ENCODE data around the gene RPL18.

Gene RPL18

DNA sequence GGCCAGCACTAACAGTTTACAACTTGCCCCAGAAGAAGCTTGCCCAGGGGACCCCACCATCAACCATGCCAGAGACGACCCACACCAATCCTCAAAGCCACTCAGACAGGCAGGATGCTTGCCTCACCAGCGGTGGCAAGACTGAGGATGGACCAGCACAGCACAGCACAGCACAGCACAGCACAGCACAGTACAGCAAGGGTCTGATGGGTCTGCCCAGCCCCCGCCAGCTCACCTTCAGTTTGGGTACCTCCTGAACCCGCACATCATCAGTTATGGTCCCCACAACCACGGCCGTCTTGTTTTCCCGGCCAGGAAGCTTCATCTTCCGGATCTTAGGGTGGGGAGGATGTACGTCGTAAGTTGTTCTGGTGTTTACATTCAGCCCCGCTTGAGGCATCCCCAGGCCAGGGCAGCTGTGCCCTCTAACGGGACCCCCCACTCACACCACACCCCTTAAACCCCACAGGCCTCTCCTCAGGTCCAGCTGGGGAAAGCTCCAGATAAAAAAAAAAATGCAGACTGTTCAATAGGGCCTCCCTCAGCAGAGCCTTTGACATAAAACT lies 2.4 kb downstream of the RPL18 start:
- DNase-seq (ENCODE audit: low read depth): no peak
- Histone ChIP-seq H3K9ac (ENCODE audit: low read length) (peak overlapping the region; percentile 100), H3K27me3 (replicated peaks; ENCODE audit: control insufficient read depth, insufficient read depth, low read length) (no peaks in the 10 kb centered on the region), H3K4me3 (ENCODE audit: low read length) (peak overlapping the region; percentile 99), H3K36me3 (ENCODE audit: control insufficient read depth, insufficient read depth, low read length, severe bottlenecking) (peaks cover 30% of the 10 kb centered on the region), H3K9me3 (ENCODE audit: control insufficient read depth, low read length) (no peaks in the 10 kb centered on the region), H3K4me1 (ENCODE audit: control insufficient read depth, insufficient read depth, low read length) (peaks cover 26% of the 10 kb centered on the region)

DNA sequence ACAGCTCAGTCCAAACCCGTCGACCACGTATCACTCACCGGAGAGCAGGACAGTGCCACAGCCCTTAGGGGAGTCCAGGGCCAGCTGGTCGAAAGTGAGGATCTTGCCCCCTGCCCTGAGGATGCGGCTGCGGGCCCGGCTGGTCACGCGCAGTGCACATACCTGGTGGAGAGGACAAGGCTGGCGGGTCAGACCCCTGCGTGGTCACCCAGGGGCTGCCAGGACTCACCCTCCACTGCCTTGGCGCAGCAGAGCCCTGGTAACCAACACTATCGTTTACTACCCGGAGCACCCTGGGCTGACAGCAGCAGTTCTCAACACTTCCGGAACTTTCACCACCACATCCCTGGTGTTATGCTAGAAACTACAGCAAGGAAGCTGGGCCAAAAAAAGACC lies 2.9 kb downstream of the RPL18 start:
- H3K27me3 ChIP-seq (replicated peaks; ENCODE audit: control insufficient read depth, insufficient read depth, low read length): no peaks in the 10 kb centered on the region
- H3K9ac ChIP-seq (ENCODE audit: low read length): peak overlapping the region; percentile 100
- DNase-seq (ENCODE audit: low read depth): no peak
- H3K9me3 ChIP-seq (ENCODE audit: control insufficient read depth, low read length): no peaks in the 10 kb centered on the region
- H3K4me3 ChIP-seq (ENCODE audit: low read length): no peak overlapping the region
- H3K4me1 ChIP-seq (ENCODE audit: control insufficient read depth, insufficient read depth, low read length): peaks cover 26% of the 10 kb centered on the region
- H3K36me3 ChIP-seq (ENCODE audit: control insufficient read depth, insufficient read depth, low read length, severe bottlenecking): peaks cover 30% of the 10 kb centered on the region

DNA sequence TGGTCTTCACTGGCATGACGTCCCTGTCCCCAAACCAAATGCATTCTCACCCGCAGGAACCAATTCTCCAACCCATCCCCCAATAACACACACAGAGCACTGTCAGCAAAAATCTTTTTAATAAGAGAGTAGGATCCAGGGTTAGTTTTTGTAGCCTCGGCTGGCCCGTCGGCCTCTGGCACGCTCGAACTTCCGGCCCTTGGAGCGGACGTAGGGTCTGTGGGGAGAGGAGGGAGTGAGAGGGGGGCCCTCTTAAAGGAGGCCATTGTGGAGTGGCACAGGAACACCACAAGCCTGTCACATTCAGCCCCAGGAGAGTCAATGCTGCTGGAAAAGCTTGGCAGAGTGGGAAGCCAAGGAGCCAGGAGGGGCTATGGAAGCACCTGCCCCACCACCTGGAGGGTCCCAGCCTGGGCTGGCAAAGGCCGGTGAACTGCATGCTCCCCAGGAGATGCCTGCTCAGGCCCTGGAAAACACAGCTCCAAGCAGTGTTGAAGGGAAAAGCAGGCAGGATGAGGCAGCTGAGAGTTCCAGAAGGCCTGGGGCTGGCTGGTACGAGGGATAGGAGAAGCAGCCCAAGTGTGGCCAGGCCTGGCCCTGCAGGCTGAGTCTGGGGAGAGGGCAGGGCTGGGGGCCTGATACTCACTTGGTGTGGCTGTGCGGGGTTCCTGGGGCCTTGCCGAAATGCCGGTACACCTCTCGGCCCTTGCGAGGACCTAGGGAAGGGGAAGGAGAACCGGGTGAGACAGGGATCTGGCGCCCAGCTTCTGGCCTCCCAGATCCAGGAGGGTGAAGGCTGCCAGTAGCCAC lies 3.5 kb downstream of the RPL18 start:
- Histone ChIP-seq H3K4me3 (ENCODE audit: low read length) (no peak overlapping the region), H3K9ac (ENCODE audit: low read length) (peak overlapping the region; percentile 100), H3K27me3 (replicated peaks; ENCODE audit: control insufficient read depth, insufficient read depth, low read length) (no peaks in the 10 kb centered on the region), H3K4me1 (ENCODE audit: control insufficient read depth, insufficient read depth, low read length) (peaks cover 26% of the 10 kb centered on the region), H3K36me3 (ENCODE audit: control insufficient read depth, insufficient read depth, low read length, severe bottlenecking) (peaks cover 30% of the 10 kb centered on the region), H3K9me3 (ENCODE audit: control insufficient read depth, low read length) (no peaks in the 10 kb centered on the region)
- no peak for DNase-seq (ENCODE audit: low read depth)

DNA sequence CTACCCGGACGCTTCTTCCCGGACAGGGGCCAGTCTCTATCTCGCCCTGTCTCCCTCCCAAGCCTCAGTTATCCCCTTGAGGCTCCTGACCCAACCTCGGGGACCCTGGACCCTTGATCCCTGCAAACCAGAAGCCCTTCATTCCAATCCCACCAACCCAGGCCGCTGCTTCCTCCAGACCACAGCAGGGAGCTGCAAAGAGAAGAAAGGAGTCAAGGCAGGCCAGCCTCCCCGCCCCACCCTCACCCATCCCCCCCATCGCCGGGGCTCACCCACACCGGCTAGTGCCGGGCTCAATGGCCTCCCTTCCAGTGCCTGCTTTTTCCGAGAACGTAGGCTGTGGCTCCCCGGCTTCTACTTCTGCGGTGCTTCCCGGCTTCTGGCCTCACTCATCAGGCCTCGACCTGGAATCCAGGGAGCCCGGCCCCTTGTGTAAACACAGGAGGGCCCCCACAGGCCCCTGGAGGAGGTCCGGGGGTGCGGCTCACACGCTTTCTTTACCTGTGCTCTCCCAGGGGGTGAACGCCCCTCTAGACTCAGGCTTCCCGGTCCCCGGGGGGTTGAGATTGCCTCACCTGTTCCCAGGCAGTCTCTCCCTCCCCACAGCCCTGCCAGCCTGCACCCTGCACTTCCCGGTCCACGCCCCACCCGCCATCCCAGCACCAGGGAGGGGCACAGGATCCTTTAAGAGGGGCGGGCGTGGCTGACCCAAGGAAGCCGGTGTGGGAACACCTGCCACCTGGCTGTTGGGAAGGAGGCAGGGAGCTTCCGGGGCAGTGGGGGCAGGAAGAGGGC lies 4.3 kb downstream of the RPL18 start, which contains the start of gene FAM83E:
Gene FAM83E (minus strand): TSS at position 641 of the 795 bp plus-strand sequence. CDS start 1,704 bp downstream, outside the sequence.
- H3K4me1 ChIP-seq (ENCODE audit: control insufficient read depth, insufficient read depth, low read length): peaks cover 20% of the 10 kb centered on the region
- no peak for DNase-seq (ENCODE audit: low read depth)
- H3K27me3 ChIP-seq (replicated peaks; ENCODE audit: control insufficient read depth, insufficient read depth, low read length): no peaks in the 10 kb centered on the region
- H3K36me3 ChIP-seq (ENCODE audit: control insufficient read depth, insufficient read depth, low read length, severe bottlenecking): peaks cover 30% of the 10 kb centered on the region
- peak within 1 kb of the TSS; percentile 100 for H3K9ac ChIP-seq (ENCODE audit: low read length)
- no peaks in the 10 kb centered on the region for H3K9me3 ChIP-seq (ENCODE audit: control insufficient read depth, low read length)
- no peak within 1 kb of the TSS for H3K4me3 ChIP-seq (ENCODE audit: low read length)

DNA sequence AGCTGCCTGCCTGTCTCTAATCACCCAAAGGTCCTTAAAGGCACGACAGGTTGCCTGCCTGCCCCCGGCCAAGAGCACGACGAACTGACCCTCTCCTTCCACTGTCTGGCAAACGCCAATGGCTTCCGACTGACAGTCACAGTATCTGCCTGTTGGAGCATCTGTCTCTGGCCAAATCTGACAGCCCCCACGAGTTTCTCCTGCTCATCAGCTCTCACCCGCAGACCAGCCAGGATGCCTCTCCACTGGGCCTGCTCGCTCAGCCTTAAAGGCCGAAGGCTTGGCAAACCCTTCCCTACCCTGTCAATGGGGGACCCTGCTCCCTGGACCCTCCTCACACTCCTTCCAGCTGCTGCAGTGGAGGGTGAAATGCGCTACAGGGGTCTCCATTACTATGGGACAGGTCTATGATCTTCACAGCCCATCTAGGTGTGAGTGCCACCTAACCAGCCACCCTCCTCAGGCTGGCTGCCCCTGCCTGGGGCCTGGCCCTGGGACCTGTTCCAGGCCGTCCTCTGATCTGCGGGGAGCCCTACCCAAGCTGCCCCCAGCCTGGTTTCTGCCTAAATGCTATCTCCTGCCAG lies 5.0 kb downstream of the RPL18 start:
- Histone ChIP-seq H3K4me1 (ENCODE audit: control insufficient read depth, insufficient read depth, low read length) (peaks cover 20% of the 10 kb centered on the region), H3K36me3 (ENCODE audit: control insufficient read depth, insufficient read depth, low read length, severe bottlenecking) (peaks cover 30% of the 10 kb centered on the region), H3K27me3 (replicated peaks; ENCODE audit: control insufficient read depth, insufficient read depth, low read length) (no peaks in the 10 kb centered on the region), H3K9me3 (ENCODE audit: control insufficient read depth, low read length) (no peaks in the 10 kb centered on the region), H3K4me3 (ENCODE audit: low read length) (no peak overlapping the region), H3K9ac (ENCODE audit: low read length) (no peak overlapping the region)
- DNase-seq (ENCODE audit: low read depth): no peak

- H3K4me1 ChIP-seq (ENCODE audit: control insufficient read depth, insufficient read depth, low read length): peaks cover 20% of the 10 kb centered on the region
Observed at GRCh38 chr19:48613024-48613851, 5.7 kb downstream of the RPL18 start.

DNA sequence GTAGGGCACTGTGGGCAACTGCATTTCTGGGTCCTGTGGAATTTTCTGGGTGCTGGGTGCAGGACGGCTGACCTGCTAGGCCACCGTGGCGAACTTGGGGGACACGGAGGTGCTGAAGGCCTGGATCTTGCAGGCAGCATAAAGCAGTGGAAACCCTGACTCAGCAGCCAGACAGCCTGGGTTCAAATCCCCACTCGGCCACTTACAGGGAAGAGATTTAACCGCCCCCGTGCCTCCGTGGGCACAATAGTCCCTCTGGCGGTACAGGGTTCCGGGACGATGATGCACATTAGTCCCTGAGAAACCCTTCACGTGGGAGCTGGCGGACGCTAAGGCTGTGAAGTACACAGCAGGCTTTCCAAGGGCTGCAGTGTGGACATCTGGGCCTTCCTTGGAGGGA lies 7.1 kb downstream of the RPL18 start:
- Histone ChIP-seq H3K9me3 (ENCODE audit: control insufficient read depth, low read length) (no peaks in the 10 kb centered on the region), H3K27me3 (replicated peaks; ENCODE audit: control insufficient read depth, insufficient read depth, low read length) (no peaks in the 10 kb centered on the region), H3K9ac (ENCODE audit: low read length) (no peak overlapping the region), H3K4me3 (ENCODE audit: low read length) (no peak overlapping the region), H3K4me1 (ENCODE audit: control insufficient read depth, insufficient read depth, low read length) (peaks cover 6% of the 10 kb centered on the region), H3K36me3 (ENCODE audit: control insufficient read depth, insufficient read depth, low read length, severe bottlenecking) (peaks cover 22% of the 10 kb centered on the region)
- DNase-seq (ENCODE audit: low read depth): no peak

More at GRCh38 chr19:48613024-48613851, 5.7 kb downstream of the RPL18 start:
- Histone ChIP-seq H3K36me3 (ENCODE audit: control insufficient read depth, insufficient read depth, low read length, severe bottlenecking) (peaks cover 30% of the 10 kb centered on the region), H3K4me3 (ENCODE audit: low read length) (no peak overlapping the region), H3K9me3 (ENCODE audit: control insufficient read depth, low read length) (no peaks in the 10 kb centered on the region), H3K9ac (ENCODE audit: low read length) (no peak overlapping the region), H3K27me3 (replicated peaks; ENCODE audit: control insufficient read depth, insufficient read depth, low read length) (no peaks in the 10 kb centered on the region)
- DNase-seq (ENCODE audit: low read depth): no peak

GRCh38 chr19:48609571-48610108 lies 9.3 kb downstream of the RPL18 start:
- no peak for DNase-seq (ENCODE audit: low read depth)
- no peak overlapping the region for H3K4me3 ChIP-seq (ENCODE audit: low read length)
- H3K36me3 ChIP-seq (ENCODE audit: control insufficient read depth, insufficient read depth, low read length, severe bottlenecking): no peaks in the 10 kb centered on the region
- no peaks in the 10 kb centered on the region for H3K27me3 ChIP-seq (replicated peaks; ENCODE audit: control insufficient read depth, insufficient read depth, low read length)
- H3K4me1 ChIP-seq (ENCODE audit: control insufficient read depth, insufficient read depth, low read length): no peaks in the 10 kb centered on the region
- H3K9ac ChIP-seq (ENCODE audit: low read length): no peak overlapping the region
- no peaks in the 10 kb centered on the region for H3K9me3 ChIP-seq (ENCODE audit: control insufficient read depth, low read length)

DNA sequence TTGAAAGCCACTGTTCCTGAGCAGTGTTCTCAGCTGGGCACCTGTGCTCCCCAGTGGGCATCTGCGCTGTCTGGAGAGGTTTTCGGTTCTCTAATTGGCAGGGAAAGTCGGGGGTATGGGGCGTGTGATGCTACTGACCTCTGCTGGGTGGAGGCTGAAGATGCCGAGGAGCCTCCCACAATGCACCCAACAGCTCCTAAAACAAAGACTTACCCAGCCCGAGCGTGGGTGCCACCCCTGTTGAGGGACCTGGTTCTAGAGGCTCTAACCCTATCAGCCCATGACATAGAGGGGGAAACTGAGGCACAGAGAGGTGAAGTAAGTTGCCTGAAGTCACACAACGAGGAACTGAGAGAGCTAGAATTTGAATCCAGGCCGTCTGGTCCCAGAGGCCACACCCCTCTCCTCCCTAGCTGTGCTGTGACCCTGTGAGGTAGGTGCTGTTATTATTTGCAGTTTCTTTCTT lies 10.1 kb downstream of the RPL18 start:
- H3K4me3 ChIP-seq (ENCODE audit: low read length): no peak overlapping the region
- peak; percentile 40 for DNase-seq (ENCODE audit: low read depth)
- no peaks in the 10 kb centered on the region for H3K9me3 ChIP-seq (ENCODE audit: control insufficient read depth, low read length)
- H3K36me3 ChIP-seq (ENCODE audit: control insufficient read depth, insufficient read depth, low read length, severe bottlenecking): no peaks in the 10 kb centered on the region
- no peaks in the 10 kb centered on the region for H3K4me1 ChIP-seq (ENCODE audit: control insufficient read depth, insufficient read depth, low read length)
- H3K9ac ChIP-seq (ENCODE audit: low read length): no peak overlapping the region
- H3K27me3 ChIP-seq (replicated peaks; ENCODE audit: control insufficient read depth, insufficient read depth, low read length): no peaks in the 10 kb centered on the region

DNA sequence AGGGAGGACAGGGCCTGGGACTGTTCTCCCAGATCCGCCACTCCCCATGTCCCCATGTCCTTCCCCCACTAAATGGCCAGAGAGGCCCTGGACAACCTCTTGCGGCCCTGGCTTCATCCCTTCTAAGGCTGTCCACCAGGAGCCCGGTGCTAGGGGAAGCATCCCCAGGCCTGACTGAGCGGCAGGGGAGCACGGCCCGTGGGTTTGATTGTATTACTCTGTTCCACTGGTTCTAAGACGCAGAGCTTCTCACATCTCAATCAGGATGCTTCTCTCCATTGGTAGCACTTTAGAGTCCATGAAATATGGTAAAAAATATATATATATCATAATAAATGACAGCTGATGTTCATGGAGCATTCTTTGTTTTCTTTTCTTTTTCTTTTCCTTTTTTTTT lies 11.6 kb downstream of the RPL18 start:
- Histone ChIP-seq H3K4me3 (ENCODE audit: low read length) (no peak overlapping the region), H3K9me3 (ENCODE audit: control insufficient read depth, low read length) (no peaks in the 10 kb centered on the region), H3K36me3 (ENCODE audit: control insufficient read depth, insufficient read depth, low read length, severe bottlenecking) (no peaks in the 10 kb centered on the region), H3K4me1 (ENCODE audit: control insufficient read depth, insufficient read depth, low read length) (no peaks in the 10 kb centered on the region), H3K9ac (ENCODE audit: low read length) (no peak overlapping the region), H3K27me3 (replicated peaks; ENCODE audit: control insufficient read depth, insufficient read depth, low read length) (peaks cover under 1% of the 10 kb centered on the region)
- DNase-seq (ENCODE audit: low read depth): no peak

All from adipocyte (in vitro differentiated cells).